Amniotic epithelial cell (primary cell): ENCODE results near the gene OR2L8.

Source experiments
- DNase-seq: peaks from one replicate; pipeline ENCODE4 v3.0.0-alpha.2; 2010; ENCODE audit warnings: low read depth

OR2L8 gene

GRCh38 chr1:247992986-247993385 lies 44.3 kb downstream of the OR2L8 start:
- DNase-seq = no peak

GRCh38 chr1:247998811-247999210 lies 50.2 kb downstream of the OR2L8 start:
- DNase-seq = no peak
